Muscle layer of colon (tissue), 2 donors: Measurements from ENCODE around the gene KPNA4.
"Not testable (repeated sequence)": the region's sequence is repeated elsewhere in the genome, so short reads cannot be mapped to it uniquely, and the experiment has no call there.

Experiments used
- H3K27ac ChIP-seq: one replicate; pipeline ENCODE4 v1.7.0; 2013; ENCODE audit warnings: low read depth, mild to moderate bottlenecking, low read length, moderate library complexity
- H3K27me3 ChIP-seq, 2 donors: one replicate each; pipeline ENCODE4 v1.7.0; 2013; ENCODE audit warnings: low read length in 2 of 2, mild to moderate bottlenecking in 2 of 2; ENCODE audit not compliant: insufficient read depth in 2 of 2, control insufficient read depth in 1 of 2
- H3K36me3 ChIP-seq: one replicate; pipeline ENCODE4 v1.7.0; 2013; ENCODE audit warnings: mild to moderate bottlenecking, low read length; ENCODE audit not compliant: insufficient read depth
- H3K4me1 ChIP-seq: one replicate; pipeline ENCODE4 v1.7.0; 2013; ENCODE audit warnings: mild to moderate bottlenecking, low read length; ENCODE audit not compliant: insufficient read depth
- H3K4me3 ChIP-seq, 2 donors: one replicate each; pipeline ENCODE4 v1.7.0; 2013; ENCODE audit warnings: low read length in 2 of 2, low read depth in 1 of 2, mild to moderate bottlenecking in 1 of 2, moderate library complexity in 1 of 2
- H3K9ac ChIP-seq: one replicate; pipeline ENCODE4 v1.7.0; 2013; ENCODE audit warnings: low read length
- H3K9me3 ChIP-seq: one replicate; pipeline ENCODE4 v1.7.0; 2013; ENCODE audit warnings: mild to moderate bottlenecking, low read length
- donor health status: abdominal sarcoma.
- donor health status: Adenocarcinoma of cecum.

The KPNA4 gene

GRCh38 chr3:160588023-160588422 lies 22.7 kb upstream of the KPNA4 start:
- H3K9me3 ChIP-seq: no peaks in the 10 kb centered on the region
- H3K4me3 ChIP-seq: no peak overlapping the region
- H3K27me3 ChIP-seq: no peaks in the 10 kb centered on the region
- H3K4me1 ChIP-seq: no peaks in the 10 kb centered on the region
- H3K27ac ChIP-seq: no peak overlapping the region
- no peak overlapping the region for H3K9ac ChIP-seq
- no peaks in the 10 kb centered on the region for H3K36me3 ChIP-seq

DNA sequence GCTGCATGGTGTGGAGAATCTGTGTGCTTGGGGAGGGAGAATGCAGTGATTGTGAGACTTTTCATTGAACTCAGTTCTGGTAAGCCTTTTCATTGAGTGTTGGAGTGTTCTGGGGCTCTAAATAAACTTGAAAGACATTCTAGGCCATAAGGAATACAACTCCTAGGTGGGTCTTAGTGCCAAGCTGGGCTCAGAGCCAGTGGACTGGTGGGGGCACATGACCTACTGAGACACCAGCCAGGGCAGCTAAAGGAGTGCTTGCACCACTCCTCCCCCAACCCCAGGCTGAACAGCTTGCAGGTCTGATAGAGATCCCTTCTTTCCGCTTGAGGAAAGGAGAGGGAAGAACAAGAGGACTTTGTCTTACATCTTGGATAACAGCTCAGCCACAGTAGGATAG lies 21.7 kb upstream of the KPNA4 start:
- Histone ChIP-seq H3K9me3 (no peaks in the 10 kb centered on the region), H3K36me3 (no peaks in the 10 kb centered on the region), H3K27ac (no peak overlapping the region), H3K4me3 (no peak overlapping the region), H3K27me3 (no peaks in the 10 kb centered on the region), H3K9ac (no peak overlapping the region), H3K4me1 (no peaks in the 10 kb centered on the region)

GRCh38 chr3:160586679-160587078 lies 21.3 kb upstream of the KPNA4 start:
- Histone ChIP-seq H3K9me3 (no peaks in the 10 kb centered on the region), H3K27ac (no peak overlapping the region), H3K4me1 (no peaks in the 10 kb centered on the region), H3K36me3 (no peaks in the 10 kb centered on the region), H3K27me3 (no peaks in the 10 kb centered on the region), H3K4me3 (no peak overlapping the region), H3K9ac (no peak overlapping the region)

- Histone ChIP-seq H3K4me1 (no peaks in the 10 kb centered on the region), H3K4me3 (no peak overlapping the region), H3K27me3 (no peaks in the 10 kb centered on the region), H3K36me3 (no peaks in the 10 kb centered on the region), H3K9me3 (no peaks in the 10 kb centered on the region), H3K27ac (no peak overlapping the region), H3K9ac (no peak overlapping the region)
Observed at GRCh38 chr3:160583451-160583850, 18.1 kb upstream of the KPNA4 start.

DNA sequence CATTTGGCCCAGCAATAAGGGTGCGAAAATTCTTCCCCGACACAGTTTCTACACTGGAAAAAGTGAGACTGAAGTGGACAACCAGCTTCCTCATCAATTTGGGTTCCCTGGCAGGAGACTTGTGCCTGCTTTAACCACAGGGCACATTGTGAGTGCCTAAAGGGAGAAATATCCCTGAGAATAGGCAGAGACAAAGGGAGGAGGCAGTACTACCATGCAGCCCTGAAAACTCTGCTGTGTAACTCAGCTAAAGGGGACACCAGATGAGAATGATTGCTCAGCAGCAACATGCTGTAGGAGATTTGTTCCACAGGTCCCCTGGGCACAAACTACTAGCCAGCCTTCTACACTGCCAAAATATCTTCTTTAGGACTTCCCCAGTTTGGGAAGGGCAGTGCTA lies 15.6 kb upstream of the KPNA4 start:
- H3K4me1 ChIP-seq: no peaks in the 10 kb centered on the region
- H3K9me3 ChIP-seq: no peaks in the 10 kb centered on the region
- no peaks in the 10 kb centered on the region for H3K36me3 ChIP-seq
- H3K9ac ChIP-seq: no peak overlapping the region
- H3K27me3 ChIP-seq: no peaks in the 10 kb centered on the region
- H3K4me3 ChIP-seq: no peak overlapping the region
- H3K27ac ChIP-seq: no peak overlapping the region

DNA sequence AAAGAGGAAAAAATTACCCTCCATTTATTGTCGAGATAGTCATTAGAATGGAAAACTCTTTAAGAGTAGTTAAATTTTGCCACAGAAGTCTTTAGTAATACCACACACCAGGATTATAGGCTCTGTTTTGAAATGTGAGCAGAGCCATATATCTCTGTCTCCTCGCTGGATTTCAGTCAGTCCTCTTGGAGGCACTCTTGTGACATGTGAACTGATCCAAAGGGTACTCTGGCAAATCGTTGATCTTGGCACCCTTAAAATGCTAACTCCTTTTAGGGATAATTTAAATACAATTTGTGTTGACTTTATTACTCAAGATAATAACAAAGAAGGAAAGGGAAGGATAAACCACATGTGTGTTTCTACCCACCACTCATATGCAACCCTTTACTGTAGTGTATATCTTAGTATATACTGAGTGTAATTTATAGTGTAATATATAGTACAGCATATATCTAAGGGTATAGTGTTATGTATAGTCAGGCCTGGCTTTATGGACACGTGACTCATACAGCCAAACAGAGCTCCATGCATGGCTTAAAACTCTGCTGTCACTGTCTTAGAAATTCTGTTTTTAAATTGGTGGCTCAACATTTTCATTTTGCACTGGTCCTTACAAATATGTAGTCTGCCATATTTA lies 12.3 kb upstream of the KPNA4 start:
- H3K27me3 ChIP-seq: no peaks in the 10 kb centered on the region

GRCh38 chr3:160577093-160577492 lies 11.7 kb upstream of the KPNA4 start:
- no peaks in the 10 kb centered on the region for H3K36me3 ChIP-seq
- H3K9me3 ChIP-seq: no peaks in the 10 kb centered on the region
- no peaks in the 10 kb centered on the region for H3K4me1 ChIP-seq
- H3K4me3 ChIP-seq: no peak overlapping the region
- no peak overlapping the region for H3K9ac ChIP-seq
- no peaks in the 10 kb centered on the region for H3K27me3 ChIP-seq
- H3K27ac ChIP-seq: no peak overlapping the region

More for the DNA sequence above, 12.3 kb upstream of the KPNA4 start:
- H3K4me3 ChIP-seq: no peak overlapping the region
- H3K27ac ChIP-seq: no peak overlapping the region
- no peaks in the 10 kb centered on the region for H3K4me1 ChIP-seq
- no peaks in the 10 kb centered on the region for H3K36me3 ChIP-seq
- H3K9me3 ChIP-seq: no peaks in the 10 kb centered on the region
- H3K9ac ChIP-seq: no peak overlapping the region

GRCh38 chr3:160576621-160577020 lies 11.2 kb upstream of the KPNA4 start:
- no peaks in the 10 kb centered on the region for H3K27me3 ChIP-seq
- no peaks in the 10 kb centered on the region for H3K4me1 ChIP-seq
- no peak overlapping the region for H3K9ac ChIP-seq
- H3K36me3 ChIP-seq: no peaks in the 10 kb centered on the region
- no peaks in the 10 kb centered on the region for H3K9me3 ChIP-seq
- H3K4me3 ChIP-seq: no peak overlapping the region
- no peak overlapping the region for H3K27ac ChIP-seq

- Histone ChIP-seq H3K4me3 (no peak overlapping the region), H3K36me3 (no peaks in the 10 kb centered on the region), H3K27me3 (no peaks in the 10 kb centered on the region)
Observed at GRCh38 chr3:160575589-160575988, 10.2 kb upstream of the KPNA4 start.

GRCh38 chr3:160574636-160575035 lies 9.3 kb upstream of the KPNA4 start:
- Histone ChIP-seq H3K36me3 (no peaks in the 10 kb centered on the region), H3K9me3 (no peaks in the 10 kb centered on the region), H3K9ac (no peak overlapping the region), H3K4me3 (no peak overlapping the region), H3K4me1 (no peaks in the 10 kb centered on the region), H3K27ac (no peak overlapping the region), H3K27me3 (no peaks in the 10 kb centered on the region)

More at GRCh38 chr3:160575589-160575988, 10.2 kb upstream of the KPNA4 start:
- Histone ChIP-seq H3K9ac (no peak overlapping the region), H3K27ac (no peak overlapping the region), H3K4me1 (no peaks in the 10 kb centered on the region), H3K9me3 (no peaks in the 10 kb centered on the region)

DNA sequence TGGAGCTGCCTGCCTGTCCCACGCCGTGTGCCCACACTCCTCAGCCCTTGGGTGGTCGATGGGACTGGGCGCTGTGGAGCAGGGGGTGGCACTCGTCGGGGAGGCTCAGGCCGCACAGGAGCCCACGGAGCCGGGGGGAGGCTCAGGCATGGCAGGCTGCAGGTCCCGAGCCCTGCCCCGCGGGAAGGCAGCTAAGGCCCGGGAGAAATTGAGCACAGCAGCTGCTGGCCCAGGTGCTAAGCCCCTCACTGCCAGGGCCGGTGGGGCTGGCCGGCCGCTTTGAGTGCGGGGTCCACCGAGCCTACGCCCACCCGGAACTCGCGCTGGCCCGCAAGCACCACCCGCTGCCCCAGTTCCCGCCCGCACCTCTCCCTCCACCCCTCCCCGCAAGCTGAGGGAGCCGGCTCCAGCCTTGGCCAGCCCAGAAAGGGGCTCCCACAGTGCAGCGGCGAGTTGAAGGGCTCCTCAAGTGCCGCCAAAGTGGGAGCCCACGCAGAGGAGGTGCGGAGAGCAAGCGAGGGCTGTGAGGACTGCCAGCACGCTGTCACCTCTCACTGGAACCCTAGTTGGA lies 8.7 kb upstream of the KPNA4 start:
- H3K27me3 ChIP-seq, H3K36me3 ChIP-seq, H3K9ac ChIP-seq, H3K4me1 ChIP-seq, H3K9me3 ChIP-seq, H3K27ac ChIP-seq, H3K4me3 ChIP-seq: not testable (repeated sequence)
